Fibroblast of villous mesenchyme (primary cell): ENCODE results near the gene VPS52. TPM values are rescaled to one million over a fixed set of nuclear protein-coding genes. Genes with fewer than 3 reads are reported as not detected.
A peak's percentile ranks its signal among the peaks of the same experiment; 100 is the strongest.
"Not testable (repeated sequence)": the region's sequence is repeated elsewhere in the genome, so short reads cannot be mapped to it uniquely, and the experiment has no call there.

Experiments
- DNase-seq: peaks from one replicate; pipeline ENCODE4 v3.0.0-alpha.2; 2010; ENCODE audit warnings: low read depth
- H3K4me3 ChIP-seq: 2 replicates; pipeline ENCODE4 v1.5.1; 2011; ENCODE audit warnings: low read depth, mild to moderate bottlenecking, low read length
- CTCF ChIP-seq: IDR thresholded peaks from 2 replicates; pipeline ENCODE4 v1.5.1; 2012; ENCODE audit warnings: low read depth, mild to moderate bottlenecking, low read length; ENCODE audit not compliant: insufficient read depth
- total RNA-seq: library from RNA; depleted of rRNA; stranded (reverse); fragments of >200 nt; gene quantifications from 2 replicates; pipeline ENCODE4 v1.2.3, GENCODE V29; 2012

The VPS52 gene
- total RNA-seq, 1 donor: 38.9 TPM

DNA sequence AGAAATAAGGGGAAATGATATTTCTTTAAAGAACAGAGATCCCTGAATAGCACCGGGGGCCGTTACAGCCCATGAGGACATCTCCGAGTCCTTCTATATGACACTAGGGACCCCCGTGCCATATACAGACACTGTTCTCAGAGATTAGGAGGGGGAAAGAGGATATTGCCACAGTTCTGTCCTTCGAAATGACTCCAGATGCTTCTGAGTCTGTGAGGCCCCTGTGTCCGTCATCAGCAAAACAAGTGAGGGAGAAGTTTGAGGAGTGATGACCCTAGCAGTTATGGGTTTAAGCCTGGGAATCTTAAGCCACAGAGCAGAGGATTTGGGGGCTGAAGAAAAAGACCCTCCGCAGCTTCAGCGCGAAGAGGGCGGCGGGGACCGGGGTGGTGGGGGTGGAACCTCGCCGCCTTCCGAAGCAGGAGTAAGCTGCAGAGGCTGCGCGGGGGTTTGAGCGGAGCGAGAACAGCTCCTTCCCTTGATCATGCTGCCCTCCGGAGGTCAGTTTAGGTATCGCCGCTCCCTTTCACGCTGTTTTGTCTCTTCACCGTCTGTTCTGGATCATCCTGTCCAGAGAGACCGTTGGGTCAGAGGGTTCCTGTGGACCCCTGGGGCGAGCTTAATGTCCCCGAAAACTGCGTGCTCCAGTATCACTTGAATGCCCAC lies 23.6 kb downstream of the VPS52 start:
- H3K4me3 ChIP-seq: peak overlapping the region; percentile 68
- DNase-seq: peak; percentile 86
- peak; percentile 89 for TF ChIP-seq CTCF

DNA sequence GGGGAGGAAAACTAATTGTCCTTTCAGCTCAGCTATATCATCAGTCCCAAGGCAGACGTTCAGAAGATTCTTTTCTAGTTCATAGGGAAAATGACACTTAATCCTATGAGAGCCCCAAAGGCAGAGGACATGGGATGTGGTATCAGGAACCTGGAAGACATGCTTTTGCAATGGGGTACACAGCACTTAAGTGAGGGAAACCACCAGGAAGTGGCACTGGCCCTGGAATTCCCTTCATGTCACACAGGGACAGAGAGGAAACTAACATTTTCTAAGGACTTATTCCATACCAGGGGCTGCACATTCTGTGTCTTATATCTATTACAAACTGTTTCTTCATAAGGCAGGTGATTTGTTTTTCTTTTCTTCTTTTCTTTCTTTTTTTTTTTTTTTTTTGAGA lies 28.2 kb downstream of the VPS52 start:
- H3K4me3 ChIP-seq: no peak overlapping the region
- no peak for TF ChIP-seq CTCF
- DNase-seq: no peak

DNA sequence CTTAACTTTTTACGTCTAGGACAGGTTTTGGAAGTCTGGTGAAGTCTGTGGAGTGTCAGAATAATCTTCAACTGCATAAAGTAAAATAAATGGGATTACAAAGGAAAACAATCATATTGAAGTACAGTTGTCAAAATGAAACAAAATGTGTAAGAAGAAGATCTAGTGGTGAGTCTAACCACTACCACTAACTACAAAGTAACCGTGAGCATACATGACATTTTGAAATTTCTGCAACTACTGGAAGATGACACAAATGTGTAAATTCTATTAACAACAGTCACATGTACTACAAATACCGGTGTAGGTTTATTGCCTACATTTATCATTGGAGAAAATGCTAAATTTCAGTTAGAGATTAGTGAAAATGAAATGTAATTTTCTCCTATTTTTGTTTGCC lies 29.7 kb downstream of the VPS52 start:
- no peak overlapping the region for H3K4me3 ChIP-seq
- TF ChIP-seq CTCF: no peak
- DNase-seq: no peak

- DNase-seq: no peak
- TF ChIP-seq CTCF: no peak
- H3K4me3 ChIP-seq: no peak overlapping the region
Observed at GRCh38 chr6:33237741-33238140, 33.9 kb downstream of the VPS52 start.

GRCh38 chr6:33236852-33237251 lies 34.8 kb downstream of the VPS52 start:
- no peak overlapping the region for H3K4me3 ChIP-seq
- DNase-seq: no peak
- TF ChIP-seq CTCF: no peak

- no peak for TF ChIP-seq CTCF
- no peak for DNase-seq
Observed at GRCh38 chr6:33236328-33236727, 35.3 kb downstream of the VPS52 start.

GRCh38 chr6:33235221-33235634 lies 36.4 kb downstream of the VPS52 start:
- no peak for TF ChIP-seq CTCF
- DNase-seq: no peak

More at GRCh38 chr6:33236328-33236727, 35.3 kb downstream of the VPS52 start:
- no peak overlapping the region for H3K4me3 ChIP-seq

DNA sequence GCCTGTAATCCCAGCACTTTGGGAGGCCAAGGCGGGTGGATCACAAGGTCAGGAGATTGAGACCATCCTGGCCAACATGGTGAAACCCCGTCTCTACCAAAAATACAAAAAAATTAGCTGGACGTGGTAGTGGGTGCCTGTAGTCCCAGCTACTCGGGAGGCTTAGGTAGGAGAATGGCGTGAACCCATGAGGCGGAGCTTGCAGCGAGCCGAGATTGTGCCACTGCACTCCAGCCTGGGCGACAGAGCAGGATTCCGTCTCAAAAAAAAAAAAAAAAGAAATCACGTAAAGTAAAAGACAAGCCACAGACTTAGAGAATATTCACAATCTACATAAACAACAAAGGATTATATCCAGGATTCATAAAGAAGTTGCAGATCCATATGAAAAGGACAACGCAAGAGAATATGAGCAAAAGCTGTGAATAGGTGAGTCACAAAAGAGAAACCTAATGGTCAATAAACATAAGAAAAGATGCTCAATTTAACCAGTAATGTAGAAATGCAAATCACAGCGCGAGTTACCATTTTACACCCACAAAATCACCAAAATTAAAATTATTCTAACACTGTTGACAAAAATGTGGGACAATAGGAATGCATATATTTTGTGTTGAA lies 45.1 kb downstream of the VPS52 start:
- DNase-seq, H3K4me3 ChIP-seq: not testable (repeated sequence)

More at GRCh38 chr6:33235221-33235634, 36.4 kb downstream of the VPS52 start:
- no peak overlapping the region for H3K4me3 ChIP-seq
